PFSK-1 (cell line): Measurements from ENCODE around the gene PDE4B.

ENCODE experiments used
- FOXP2 ChIP-seq: optimal IDR thresholded peaks from 2 replicates; pipeline ENCODE3; 2011; ENCODE audit warnings: borderline replicate concordance, control low read depth, inconsistent platforms; ENCODE audit not compliant: insufficient read depth; ENCODE audit errors: extremely low read length, extremely low read depth
- POLR2AphosphoS5 ChIP-seq: IDR thresholded peaks from 2 replicates; pipeline ENCODE4 v1.6.1; 2012; ENCODE audit warnings: low read depth, mild to moderate bottlenecking, control low read depth, low read length, moderate library complexity
- SIN3A ChIP-seq: IDR thresholded peaks from 2 replicates; pipeline ENCODE4 v1.6.1; 2012; ENCODE audit warnings: mild to moderate bottlenecking, low read length, moderate library complexity, borderline replicate concordance; ENCODE audit not compliant: insufficient read depth
- TAF1 ChIP-seq: IDR thresholded peaks from 2 replicates; pipeline ENCODE4 v1.6.1; 2012; ENCODE audit warnings: low read length, control low read depth, borderline replicate concordance; ENCODE audit not compliant: insufficient read depth
- TF ChIP-seq, protein P1 (sequence below), 2 experiments: IDR thresholded peaks; 2 replicates each; pipeline versions ENCODE4 v1.6.1 to v1.8.0; 2011 to 2012; ENCODE audit warnings: low read depth in 2 of 2, low read length in 2 of 2, control low read depth in 1 of 2, inconsistent platforms in 1 of 2, mild to moderate bottlenecking in 1 of 2, moderate library complexity in 1 of 2; ENCODE audit not compliant: insufficient read depth in 1 of 2

GRCh38 chr1:65980237-65980636, 187.5 kb downstream of the PDE4B start:
- no peak for TF ChIP-seq SIN3A
- no peak for TF ChIP-seq POLR2AphosphoS5
- TF ChIP-seq, protein P1, sequence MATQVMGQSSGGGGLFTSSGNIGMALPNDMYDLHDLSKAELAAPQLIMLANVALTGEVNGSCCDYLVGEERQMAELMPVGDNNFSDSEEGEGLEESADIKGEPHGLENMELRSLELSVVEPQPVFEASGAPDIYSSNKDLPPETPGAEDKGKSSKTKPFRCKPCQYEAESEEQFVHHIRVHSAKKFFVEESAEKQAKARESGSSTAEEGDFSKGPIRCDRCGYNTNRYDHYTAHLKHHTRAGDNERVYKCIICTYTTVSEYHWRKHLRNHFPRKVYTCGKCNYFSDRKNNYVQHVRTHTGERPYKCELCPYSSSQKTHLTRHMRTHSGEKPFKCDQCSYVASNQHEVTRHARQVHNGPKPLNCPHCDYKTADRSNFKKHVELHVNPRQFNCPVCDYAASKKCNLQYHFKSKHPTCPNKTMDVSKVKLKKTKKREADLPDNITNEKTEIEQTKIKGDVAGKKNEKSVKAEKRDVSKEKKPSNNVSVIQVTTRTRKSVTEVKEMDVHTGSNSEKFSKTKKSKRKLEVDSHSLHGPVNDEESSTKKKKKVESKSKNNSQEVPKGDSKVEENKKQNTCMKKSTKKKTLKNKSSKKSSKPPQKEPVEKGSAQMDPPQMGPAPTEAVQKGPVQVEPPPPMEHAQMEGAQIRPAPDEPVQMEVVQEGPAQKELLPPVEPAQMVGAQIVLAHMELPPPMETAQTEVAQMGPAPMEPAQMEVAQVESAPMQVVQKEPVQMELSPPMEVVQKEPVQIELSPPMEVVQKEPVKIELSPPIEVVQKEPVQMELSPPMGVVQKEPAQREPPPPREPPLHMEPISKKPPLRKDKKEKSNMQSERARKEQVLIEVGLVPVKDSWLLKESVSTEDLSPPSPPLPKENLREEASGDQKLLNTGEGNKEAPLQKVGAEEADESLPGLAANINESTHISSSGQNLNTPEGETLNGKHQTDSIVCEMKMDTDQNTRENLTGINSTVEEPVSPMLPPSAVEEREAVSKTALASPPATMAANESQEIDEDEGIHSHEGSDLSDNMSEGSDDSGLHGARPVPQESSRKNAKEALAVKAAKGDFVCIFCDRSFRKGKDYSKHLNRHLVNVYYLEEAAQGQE (IDR thresholded peaks at IDR 0.05; ENCODE audit: insufficient read depth in 1 of 2, low read depth in 2 of 2, low read length in 2 of 2): no peak
- no peak for TF ChIP-seq TAF1
- TF ChIP-seq FOXP2: no peak
